ENCODE data around the gene TOLLIP. TPM values are rescaled to one million over a fixed set of nuclear protein-coding genes. Genes with fewer than 3 reads are reported as not detected.

Gene TOLLIP
- total and polyA plus RNA-seq, 2 of the 8 experiments (the other 6 are each of a cell fraction or from before 2014, with no cell fraction given), result 23.7 to 34.7 TPM

GRCh38 chr11:1352696-1353382 lies 43.4 kb upstream of the TOLLIP start (continued):
- TF ChIP-seq, protein P1, sequence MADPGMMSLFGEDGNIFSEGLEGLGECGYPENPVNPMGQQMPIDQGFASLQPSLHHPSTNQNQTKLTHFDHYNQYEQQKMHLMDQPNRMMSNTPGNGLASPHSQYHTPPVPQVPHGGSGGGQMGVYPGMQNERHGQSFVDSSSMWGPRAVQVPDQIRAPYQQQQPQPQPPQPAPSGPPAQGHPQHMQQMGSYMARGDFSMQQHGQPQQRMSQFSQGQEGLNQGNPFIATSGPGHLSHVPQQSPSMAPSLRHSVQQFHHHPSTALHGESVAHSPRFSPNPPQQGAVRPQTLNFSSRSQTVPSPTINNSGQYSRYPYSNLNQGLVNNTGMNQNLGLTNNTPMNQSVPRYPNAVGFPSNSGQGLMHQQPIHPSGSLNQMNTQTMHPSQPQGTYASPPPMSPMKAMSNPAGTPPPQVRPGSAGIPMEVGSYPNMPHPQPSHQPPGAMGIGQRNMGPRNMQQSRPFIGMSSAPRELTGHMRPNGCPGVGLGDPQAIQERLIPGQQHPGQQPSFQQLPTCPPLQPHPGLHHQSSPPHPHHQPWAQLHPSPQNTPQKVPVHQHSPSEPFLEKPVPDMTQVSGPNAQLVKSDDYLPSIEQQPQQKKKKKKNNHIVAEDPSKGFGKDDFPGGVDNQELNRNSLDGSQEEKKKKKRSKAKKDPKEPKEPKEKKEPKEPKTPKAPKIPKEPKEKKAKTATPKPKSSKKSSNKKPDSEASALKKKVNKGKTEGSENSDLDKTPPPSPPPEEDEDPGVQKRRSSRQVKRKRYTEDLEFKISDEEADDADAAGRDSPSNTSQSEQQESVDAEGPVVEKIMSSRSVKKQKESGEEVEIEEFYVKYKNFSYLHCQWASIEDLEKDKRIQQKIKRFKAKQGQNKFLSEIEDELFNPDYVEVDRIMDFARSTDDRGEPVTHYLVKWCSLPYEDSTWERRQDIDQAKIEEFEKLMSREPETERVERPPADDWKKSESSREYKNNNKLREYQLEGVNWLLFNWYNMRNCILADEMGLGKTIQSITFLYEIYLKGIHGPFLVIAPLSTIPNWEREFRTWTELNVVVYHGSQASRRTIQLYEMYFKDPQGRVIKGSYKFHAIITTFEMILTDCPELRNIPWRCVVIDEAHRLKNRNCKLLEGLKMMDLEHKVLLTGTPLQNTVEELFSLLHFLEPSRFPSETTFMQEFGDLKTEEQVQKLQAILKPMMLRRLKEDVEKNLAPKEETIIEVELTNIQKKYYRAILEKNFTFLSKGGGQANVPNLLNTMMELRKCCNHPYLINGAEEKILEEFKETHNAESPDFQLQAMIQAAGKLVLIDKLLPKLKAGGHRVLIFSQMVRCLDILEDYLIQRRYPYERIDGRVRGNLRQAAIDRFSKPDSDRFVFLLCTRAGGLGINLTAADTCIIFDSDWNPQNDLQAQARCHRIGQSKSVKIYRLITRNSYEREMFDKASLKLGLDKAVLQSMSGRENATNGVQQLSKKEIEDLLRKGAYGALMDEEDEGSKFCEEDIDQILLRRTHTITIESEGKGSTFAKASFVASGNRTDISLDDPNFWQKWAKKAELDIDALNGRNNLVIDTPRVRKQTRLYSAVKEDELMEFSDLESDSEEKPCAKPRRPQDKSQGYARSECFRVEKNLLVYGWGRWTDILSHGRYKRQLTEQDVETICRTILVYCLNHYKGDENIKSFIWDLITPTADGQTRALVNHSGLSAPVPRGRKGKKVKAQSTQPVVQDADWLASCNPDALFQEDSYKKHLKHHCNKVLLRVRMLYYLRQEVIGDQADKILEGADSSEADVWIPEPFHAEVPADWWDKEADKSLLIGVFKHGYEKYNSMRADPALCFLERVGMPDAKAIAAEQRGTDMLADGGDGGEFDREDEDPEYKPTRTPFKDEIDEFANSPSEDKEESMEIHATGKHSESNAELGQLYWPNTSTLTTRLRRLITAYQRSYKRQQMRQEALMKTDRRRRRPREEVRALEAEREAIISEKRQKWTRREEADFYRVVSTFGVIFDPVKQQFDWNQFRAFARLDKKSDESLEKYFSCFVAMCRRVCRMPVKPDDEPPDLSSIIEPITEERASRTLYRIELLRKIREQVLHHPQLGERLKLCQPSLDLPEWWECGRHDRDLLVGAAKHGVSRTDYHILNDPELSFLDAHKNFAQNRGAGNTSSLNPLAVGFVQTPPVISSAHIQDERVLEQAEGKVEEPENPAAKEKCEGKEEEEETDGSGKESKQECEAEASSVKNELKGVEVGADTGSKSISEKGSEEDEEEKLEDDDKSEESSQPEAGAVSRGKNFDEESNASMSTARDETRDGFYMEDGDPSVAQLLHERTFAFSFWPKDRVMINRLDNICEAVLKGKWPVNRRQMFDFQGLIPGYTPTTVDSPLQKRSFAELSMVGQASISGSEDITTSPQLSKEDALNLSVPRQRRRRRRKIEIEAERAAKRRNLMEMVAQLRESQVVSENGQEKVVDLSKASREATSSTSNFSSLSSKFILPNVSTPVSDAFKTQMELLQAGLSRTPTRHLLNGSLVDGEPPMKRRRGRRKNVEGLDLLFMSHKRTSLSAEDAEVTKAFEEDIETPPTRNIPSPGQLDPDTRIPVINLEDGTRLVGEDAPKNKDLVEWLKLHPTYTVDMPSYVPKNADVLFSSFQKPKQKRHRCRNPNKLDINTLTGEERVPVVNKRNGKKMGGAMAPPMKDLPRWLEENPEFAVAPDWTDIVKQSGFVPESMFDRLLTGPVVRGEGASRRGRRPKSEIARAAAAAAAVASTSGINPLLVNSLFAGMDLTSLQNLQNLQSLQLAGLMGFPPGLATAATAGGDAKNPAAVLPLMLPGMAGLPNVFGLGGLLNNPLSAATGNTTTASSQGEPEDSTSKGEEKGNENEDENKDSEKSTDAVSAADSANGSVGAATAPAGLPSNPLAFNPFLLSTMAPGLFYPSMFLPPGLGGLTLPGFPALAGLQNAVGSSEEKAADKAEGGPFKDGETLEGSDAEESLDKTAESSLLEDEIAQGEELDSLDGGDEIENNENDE (IDR thresholded peaks at IDR 0.05; ENCODE audit: insufficient replicate concordance, low read length), result no peak
- no peak for TF ChIP-seq JUND (IDR thresholded peaks at IDR 0.05; ENCODE audit: low read length)
